ENCODE data around the gene TEX261.

Gene TEX261

DNA sequence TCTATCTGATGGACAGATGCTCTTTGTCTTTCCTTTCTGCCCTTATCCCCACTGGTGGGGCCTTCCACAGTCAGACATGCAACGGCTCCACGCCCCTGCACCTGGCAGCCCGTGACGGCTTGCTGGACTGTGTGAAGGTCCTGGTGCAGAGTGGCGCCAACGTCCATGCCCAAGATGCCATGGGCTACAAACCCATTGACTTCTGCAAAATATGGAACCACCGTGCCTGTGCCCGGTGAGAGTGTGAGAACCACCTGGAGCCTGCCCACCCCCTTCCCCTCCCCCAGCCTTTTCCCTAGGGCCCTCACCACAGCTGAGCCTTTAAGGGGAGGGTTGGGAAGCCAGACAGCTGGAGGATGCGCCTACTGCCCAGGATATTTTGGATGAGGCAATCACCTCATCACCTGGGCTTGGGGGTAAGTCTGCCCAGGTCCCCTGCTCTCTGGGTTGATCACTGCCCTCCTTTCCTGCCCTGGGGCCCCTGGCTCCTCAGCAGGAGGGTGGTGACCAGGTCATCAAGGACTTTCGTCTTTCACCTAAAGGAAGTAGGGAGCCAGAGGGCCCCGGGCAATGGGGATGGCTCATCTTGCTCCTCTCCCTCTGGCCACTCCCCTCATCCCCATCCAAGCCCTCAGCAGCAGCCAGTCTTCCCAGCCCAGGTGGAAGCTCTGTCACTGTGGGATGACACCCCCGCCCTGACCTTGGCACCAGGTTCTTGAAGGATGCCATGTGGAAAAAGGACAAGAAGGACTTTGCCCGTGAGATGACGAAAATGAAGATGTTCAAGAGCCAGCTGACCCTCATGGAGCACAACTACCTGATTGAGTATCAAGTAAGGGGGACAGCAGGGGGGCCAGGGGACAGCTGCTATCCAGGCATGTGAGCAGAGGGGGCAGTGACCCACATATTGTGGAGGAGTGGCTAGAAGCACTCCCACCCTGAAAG, 12.5 kb downstream of the TEX261 start:
- no peak for DNase-seq (ENCODE audit: low read depth in 3 of 3)

- DNase-seq (ENCODE audit: low read depth in 3 of 3): no peak
These were observed 13.3 kb downstream of the TEX261 start for GRCh38 chr2:70981421-70981820.

GRCh38 chr2:70979626-70980025, 15.0 kb downstream of the TEX261 start:
- DNase-seq (ENCODE audit: low read depth in 3 of 3): no peak

DNA sequence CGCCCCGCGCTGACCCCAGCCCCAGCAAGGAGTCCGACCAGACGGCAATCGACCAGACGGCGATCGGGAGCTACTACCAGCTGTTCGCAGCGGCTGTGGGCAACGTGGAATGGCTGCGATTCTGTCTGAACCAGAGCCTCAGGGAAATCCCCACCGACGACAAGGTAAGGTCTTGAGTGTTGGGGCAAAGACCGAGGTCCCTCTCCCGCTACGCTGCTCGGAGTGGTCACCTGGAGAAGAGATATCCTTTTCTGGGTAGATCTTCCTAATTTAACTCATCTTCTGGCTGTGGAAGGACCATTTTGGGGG, 15.5 kb downstream of the TEX261 start:
- DNase-seq (ENCODE audit: low read depth in 3 of 3): no peak

GRCh38 chr2:70978341-70979179, 16.1 kb downstream of the TEX261 start, which contains the start of gene ANKRD53:
Gene ANKRD53 (plus strand): TSS chr2:70978630. CDS start chr2:70978646, 16 bp downstream.
- no peak for DNase-seq (ENCODE audit: low read depth in 3 of 3)

DNA sequence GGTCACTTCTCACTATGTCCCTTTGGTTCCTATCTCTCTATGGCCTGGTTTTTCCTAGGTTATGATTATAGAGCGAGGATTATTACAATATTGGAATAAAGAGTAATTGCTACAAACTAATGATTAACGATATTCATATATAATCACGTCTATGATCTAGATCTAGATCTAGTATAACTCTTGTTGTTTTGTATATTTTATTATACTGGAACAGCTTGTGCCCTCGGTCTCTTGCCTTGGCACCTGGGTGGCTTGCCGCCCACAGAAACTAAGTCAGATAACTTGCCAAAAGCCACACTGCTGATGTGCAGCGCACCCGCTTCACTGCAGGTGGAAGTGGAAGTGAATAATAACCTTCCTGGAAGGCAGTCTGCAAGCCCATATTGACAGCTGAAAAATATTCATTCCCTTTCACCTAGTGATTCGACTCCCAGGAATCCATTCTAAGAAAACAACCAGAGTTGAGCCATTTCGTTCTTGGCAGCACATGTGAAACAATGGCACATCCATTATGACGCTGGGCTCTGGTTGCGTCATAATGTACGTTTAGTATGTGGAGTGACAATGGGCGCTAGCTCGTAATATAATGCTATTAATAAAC, 17.0 kb downstream of the TEX261 start:
- no peak for DNase-seq (ENCODE audit: low read depth in 3 of 3)

DNA sequence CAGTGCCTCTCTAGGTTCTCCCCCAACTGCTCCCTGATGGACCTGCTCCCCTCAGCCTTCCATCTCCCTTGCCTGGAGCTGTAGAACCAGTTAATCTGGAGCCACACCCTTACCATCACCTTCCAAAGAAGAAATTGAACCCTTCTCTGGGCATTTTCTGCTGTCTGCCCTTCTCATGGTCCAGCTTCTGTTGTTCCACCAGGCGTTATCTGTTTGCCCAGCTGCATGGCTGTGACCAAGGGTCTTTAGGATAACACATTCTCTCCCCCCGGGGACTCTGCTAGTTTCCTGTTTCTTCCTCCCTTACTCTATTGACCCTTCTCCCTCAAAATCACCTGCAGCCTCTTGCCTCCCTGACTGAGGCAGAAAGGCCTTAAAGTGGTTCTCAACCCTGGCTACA, 19.4 kb downstream of the TEX261 start:
- DNase-seq (ENCODE audit: low read depth in 3 of 3): no peak

DNA sequence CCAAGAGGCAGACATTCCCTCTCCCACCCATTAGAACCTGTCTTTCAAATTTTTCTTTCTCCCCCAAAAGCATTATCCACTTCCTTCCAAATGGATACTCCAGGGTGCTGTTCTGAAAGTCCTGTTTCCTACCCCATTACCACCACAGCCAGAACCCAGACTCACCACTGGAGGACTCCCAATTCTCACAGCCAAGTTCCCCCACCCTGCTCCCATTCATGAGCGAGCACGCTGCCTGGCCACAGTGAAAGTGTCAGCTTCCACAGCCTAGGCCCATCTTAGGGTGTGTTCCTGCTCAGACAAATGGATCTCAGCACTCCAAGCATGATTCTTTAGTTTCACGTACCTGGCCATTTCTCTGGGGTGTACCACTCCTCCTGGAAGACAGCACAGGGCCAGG, 20.1 kb downstream of the TEX261 start:
- no peak for DNase-seq (ENCODE audit: low read depth in 3 of 3)

DNA sequence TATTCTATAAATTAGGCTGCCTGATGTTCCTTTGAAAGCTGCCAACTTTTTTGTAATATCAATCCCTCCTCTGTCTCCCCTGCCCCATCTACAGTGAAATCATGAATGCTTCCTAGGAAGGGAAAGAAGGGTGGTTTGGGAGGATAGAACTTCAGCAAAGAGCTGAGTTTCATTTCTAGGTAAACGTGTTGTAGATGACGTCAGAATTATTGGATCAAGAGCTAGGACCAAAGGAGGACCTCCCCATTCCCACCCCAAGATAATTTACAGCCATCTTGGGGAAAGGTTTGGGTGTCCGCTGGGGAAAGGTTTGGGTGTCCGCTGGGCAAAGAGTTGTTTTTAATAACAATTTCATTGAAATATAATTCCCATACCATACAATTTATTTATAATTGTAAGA, 27.5 kb downstream of the TEX261 start:
- no peak for DNase-seq (ENCODE audit: low read depth in 3 of 3)

- no peak for DNase-seq (ENCODE audit: low read depth in 3 of 3)
These were observed 28.0 kb downstream of the TEX261 start for GRCh38 chr2:70966681-70967080.

- DNase-seq (ENCODE audit: low read depth in 3 of 3): no peak
These were observed 29.2 kb downstream of the TEX261 start for GRCh38 chr2:70965506-70965905.

- DNase-seq (ENCODE audit: low read depth in 3 of 3): peak; percentile 67 to 77 (median 72)
These were observed 29.9 kb downstream of the TEX261 start for GRCh38 chr2:70964596-70965386.

GRCh38 chr2:70964133-70964532, 30.5 kb downstream of the TEX261 start:
- no peak for DNase-seq (ENCODE audit: low read depth in 3 of 3)

- no peak for DNase-seq (ENCODE audit: low read depth in 3 of 3)
These were observed 31.5 kb downstream of the TEX261 start for GRCh38 chr2:70962885-70963878.

- no peak for DNase-seq (ENCODE audit: low read depth in 3 of 3)
These were observed 32.3 kb downstream of the TEX261 start for GRCh38 chr2:70962211-70962884.

- no peak for DNase-seq (ENCODE audit: low read depth in 3 of 3)
These were observed 33.1 kb downstream of the TEX261 start for GRCh38 chr2:70961648-70961994.

- DNase-seq (ENCODE audit: low read depth in 3 of 3): no peak
These were observed 33.6 kb downstream of the TEX261 start for GRCh38 chr2:70960833-70961647.

DNA sequence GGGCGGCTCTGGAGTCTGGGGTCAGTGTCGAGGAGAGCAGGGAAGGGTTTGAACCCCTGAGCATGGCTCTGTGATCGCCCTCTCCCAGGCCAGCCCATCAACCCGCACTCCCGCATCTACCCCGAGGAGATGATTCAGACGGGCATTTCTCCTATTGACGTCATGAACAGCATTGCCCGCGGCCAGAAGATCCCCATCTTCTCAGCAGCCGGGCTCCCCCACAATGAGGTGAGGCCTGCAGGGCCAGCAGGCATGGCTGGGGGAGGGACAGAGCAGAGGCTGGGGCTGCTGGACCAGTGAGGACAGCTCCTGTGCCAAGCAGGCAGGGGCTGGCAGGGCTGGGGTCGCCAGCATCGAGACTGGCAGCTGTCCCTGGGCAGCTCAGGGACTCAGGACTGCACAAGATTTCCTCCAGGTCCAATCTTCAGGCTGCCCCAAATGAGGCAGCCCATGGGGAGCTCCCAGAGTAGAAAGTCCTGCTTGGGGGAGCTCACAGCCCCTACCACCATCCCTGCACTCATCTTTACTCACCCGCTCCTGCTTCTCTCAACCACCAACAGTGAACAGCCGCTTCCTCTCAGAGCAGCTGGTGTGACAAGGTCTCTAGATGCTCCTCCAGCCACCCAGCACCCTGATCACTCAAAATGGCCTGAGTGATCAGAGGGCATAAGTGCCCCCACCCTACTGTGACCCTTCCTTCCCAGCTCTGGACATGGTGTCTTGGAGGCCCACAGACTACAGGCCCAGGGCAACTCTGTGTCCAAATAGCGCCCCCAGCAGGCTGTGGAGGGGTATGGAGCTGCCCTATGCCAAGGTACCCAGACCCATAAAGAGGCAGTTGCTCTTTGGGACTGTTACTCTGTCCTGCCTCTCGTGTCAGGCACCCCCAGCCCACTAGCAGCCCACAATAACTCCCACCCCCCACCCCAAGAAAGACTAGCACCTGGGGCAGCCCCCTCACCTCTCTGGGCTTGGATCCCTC, 34.5 kb downstream of the TEX261 start:
- no peak for DNase-seq (ENCODE audit: low read depth in 3 of 3)
